SK-N-SH (cell line): ENCODE data around the gene HSPB9. TPM values are rescaled to one million over a fixed set of nuclear protein-coding genes. Genes with fewer than 3 reads are reported as not detected.
A peak's percentile ranks its signal among the peaks of the same experiment; 100 is the strongest.

Experiments used
- CTCF ChIA-PET: fragments of 300-600, 350-600 bp; formaldehyde crosslinking; extraction: SDS; loops from one replicate; lab custom pipeline; 2021; lab: Yijun Ruan, JAX
- POLR2A ChIA-PET: fragments of 350-600 bp; sonication (Branson Sonifier 250); formaldehyde crosslinking; extraction: SDS; loops from one replicate; lab custom pipeline; 2020; ENCODE audit warnings: antibody characterized with exemption, inconsistent platforms; lab: Yijun Ruan, JAX
- DNase-seq: peaks from one replicate; pipeline ENCODE4 v3.0.0; 2012
- H2AFZ ChIP-seq: fragments of 200-600 bp; sonication (generic); 2 replicates; pipeline ENCODE4 v1.8.1; 2016; ENCODE audit warnings: antibody characterized with exemption, mild to moderate bottlenecking, low read depth
- H3F3A ChIP-seq: fragments of 200-600 bp; sonication (generic); replicated peaks from 2 replicates; pipeline ENCODE3; 2016; ENCODE audit warnings: antibody characterized with exemption, mild to moderate bottlenecking; ENCODE audit not compliant: insufficient read depth
- H3K27ac ChIP-seq, 2 experiments: fragments of 200-500 bp in 1 of 2; fragments of 200-600 bp in 1 of 2; sonication (Bioruptor generic) in 1 of 2; sonication (generic), shearing (Covaris generic) in 1 of 2; 2 replicates each; pipeline versions ENCODE4 v1.5.1 to v1.6.1; 2014 to 2016; ENCODE audit warnings: low read depth in 2 of 2, inconsistent platforms in 1 of 2, low read length in 1 of 2, mild to moderate bottlenecking in 1 of 2, mixed read lengths in 1 of 2
- H3K27me3 ChIP-seq: fragments of 200-600 bp; sonication (generic), shearing (Covaris generic); 2 replicates; pipeline ENCODE4 v1.6.1; 2016; ENCODE audit warnings: mixed run types; ENCODE audit not compliant: insufficient read depth
- H3K36me3 ChIP-seq, 2 experiments: fragments of 200-500 bp in 1 of 2; fragments of 200-600 bp in 1 of 2; sonication (Bioruptor generic) in 1 of 2; sonication (generic) in 1 of 2; replicated peaks in 1 of 2; 2 replicates each; pipeline versions ENCODE3 to v1.5.1; 2014 to 2016; ENCODE audit warnings: low read length in 1 of 2, mild to moderate bottlenecking in 1 of 2; ENCODE audit not compliant: insufficient read depth in 2 of 2, control insufficient read depth in 1 of 2
- H3K4me1 ChIP-seq, 2 experiments: fragments of 200-500 bp in 1 of 2; fragments of 200-600 bp in 1 of 2; sonication (Bioruptor generic) in 1 of 2; sonication (generic), shearing (Covaris generic) in 1 of 2; 2 replicates each; pipeline versions ENCODE4 v1.5.1 to v1.6.1; 2014 to 2016; ENCODE audit warnings: low read depth in 1 of 2, low read length in 1 of 2, mixed run types in 1 of 2; ENCODE audit not compliant: insufficient read depth in 2 of 2, control insufficient read depth in 1 of 2
- H3K4me2 ChIP-seq: fragments of 200-600 bp; sonication (generic), shearing (Covaris generic); 2 replicates; pipeline ENCODE4 v1.6.1; 2017; ENCODE audit warnings: mixed run types
- H3K4me3 ChIP-seq, 2 experiments: fragments of 200-500 bp in 1 of 2; fragments of 200-600 bp in 1 of 2; sonication (Bioruptor generic) in 1 of 2; sonication (generic), shearing (Covaris generic) in 1 of 2; 2 replicates each; pipeline versions ENCODE4 v1.5.1 to v1.8.1; 2014 to 2016; ENCODE audit warnings: low read depth in 2 of 2, inconsistent platforms in 1 of 2, low read length in 1 of 2, mild to moderate bottlenecking in 1 of 2, mixed read lengths in 1 of 2, moderate library complexity in 1 of 2
- H3K79me2 ChIP-seq: fragments of 200-600 bp; sonication (generic); 2 replicates; pipeline ENCODE4 v1.8.1; 2017; ENCODE audit warnings: mild to moderate bottlenecking; ENCODE audit not compliant: insufficient read depth
- H3K9ac ChIP-seq: fragments of 200-600 bp; sonication (generic); 2 replicates; pipeline ENCODE4 v1.6.1; 2017; ENCODE audit warnings: mixed run types
- H3K9me2 ChIP-seq: fragments of 200-600 bp; sonication (generic); 2 replicates; pipeline ENCODE4 v1.6.1; 2017; ENCODE audit warnings: mixed run types
- H3K9me3 ChIP-seq: fragments of 200-600 bp; sonication (generic); 2 replicates; pipeline ENCODE4 v1.6.1; 2017; ENCODE audit warnings: mixed run types, mild to moderate bottlenecking, moderate library complexity
- H4K20me1 ChIP-seq: fragments of 200-600 bp; sonication (generic); 2 replicates; pipeline ENCODE4 v1.6.1; 2017; ENCODE audit warnings: mild to moderate bottlenecking, mixed run types; ENCODE audit not compliant: insufficient read depth
- CHD2 ChIP-seq: fragments of 150-350 bp; IDR thresholded peaks from 2 replicates; pipeline ENCODE4 v1.6.1; 2018; ENCODE audit warnings: low read length; ENCODE audit not compliant: partially characterized antibody
- FOXM1 ChIP-seq: IDR thresholded peaks from 2 replicates; pipeline ENCODE4 v1.4.0; 2012; ENCODE audit warnings: low read depth, mild to moderate bottlenecking
- GABPA ChIP-seq: IDR thresholded peaks from 2 replicates; pipeline ENCODE4 v1.4.0; 2012; ENCODE audit warnings: low read depth, mild to moderate bottlenecking
- JUND ChIP-seq: IDR thresholded peaks from 2 replicates; pipeline ENCODE4 v1.4.0; 2012
- NFIC ChIP-seq: IDR thresholded peaks from 2 replicates; pipeline ENCODE4 v1.4.0; 2012; ENCODE audit warnings: borderline replicate concordance
- REST ChIP-seq: IDR thresholded peaks from 2 replicates; pipeline ENCODE4 v1.6.1; 2012; ENCODE audit warnings: mild to moderate bottlenecking, low read depth, low read length, moderate library complexity
- SIN3A ChIP-seq: IDR thresholded peaks from 2 replicates; pipeline ENCODE4 v1.6.1; 2012; ENCODE audit warnings: low read depth, mild to moderate bottlenecking, low read length, moderate library complexity, borderline replicate concordance
- TAF1 ChIP-seq: IDR thresholded peaks from 2 replicates; pipeline ENCODE4 v1.6.1; 2012; ENCODE audit warnings: low read depth, mild to moderate bottlenecking, low read length, moderate library complexity, borderline replicate concordance
- TCF12 ChIP-seq: IDR thresholded peaks from 2 replicates; pipeline ENCODE4 v1.4.0; 2012
- TEAD4 ChIP-seq: IDR thresholded peaks from 2 replicates; pipeline ENCODE4 v1.4.0; 2012; ENCODE audit warnings: mild to moderate bottlenecking, borderline replicate concordance; ENCODE audit not compliant: insufficient read depth
- YY1 ChIP-seq: IDR thresholded peaks from 2 replicates; pipeline ENCODE4 v1.4.0; 2012; ENCODE audit warnings: low read depth, mild to moderate bottlenecking
- ZBTB33 ChIP-seq: IDR thresholded peaks from 2 replicates; pipeline ENCODE4 v1.4.0; 2012; ENCODE audit warnings: low read depth, borderline replicate concordance
- WGBS: methylation state at CpG from one replicate; pipeline ENCODE4 v1.1.6; 2017; ENCODE audit warnings: low lambda C conversion rate; 5-methylcytosine and 5-hydroxymethylcytosine counted together
- polyA plus RNA-seq, 3 experiments: library from polyadenylated mRNA; depleted of rRNA; stranded (reverse); fragments of >200 nt; gene quantifications; 2 replicates each; pipeline ENCODE4 v1.2.3, GENCODE V29; 2012
- TF ChIP-seq, protein P1 (sequence below): fragments of 150-350 bp; IDR thresholded peaks from 2 replicates; pipeline ENCODE4 v1.6.1; 2017; ENCODE audit warnings: antibody characterized with exemption, low read length, low read depth, borderline replicate concordance

Gene HSPB9
- polyA plus RNA-seq, 1 of the 3 experiments (the other 2 are of a cell fraction), result 0.05 TPM

DNA sequence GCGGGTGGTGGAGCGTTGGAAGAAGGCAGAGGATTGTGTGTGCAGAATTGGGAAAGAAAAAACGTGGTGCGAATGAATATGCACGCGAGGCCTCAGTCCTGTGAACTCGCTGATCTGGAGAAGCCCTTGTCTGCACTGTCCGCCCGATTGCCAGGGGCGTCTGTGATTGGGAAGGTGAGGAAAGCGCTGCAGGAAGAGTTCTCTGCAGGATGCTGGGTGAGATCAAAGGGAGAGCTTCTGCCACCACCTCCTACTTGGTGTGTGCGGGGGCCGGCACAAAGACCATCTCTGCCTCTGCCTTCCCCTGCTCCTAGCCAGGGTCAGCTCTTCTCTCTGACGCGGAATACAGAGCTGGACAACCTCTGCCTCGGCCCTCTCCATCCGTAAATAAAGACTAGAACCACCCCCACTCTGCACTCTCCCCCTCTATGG lies 33.0 kb downstream of the HSPB9 start:
- Histone ChIP-seq H3K79me2 (peaks cover 42% of the 10 kb centered on the region), H3K4me1 (peaks cover 11 to 19% of the 10 kb centered on the region in 2 experiments; a peak in 2 of 4 replicates)
- no peak for TF ChIP-seq GABPA
- no peak for TF ChIP-seq REST
- no peak for TF ChIP-seq NFIC
- no peak for TF ChIP-seq FOXM1
- no peak for TF ChIP-seq TEAD4
- TF ChIP-seq YY1, result no peak
- TF ChIP-seq, protein P1, sequence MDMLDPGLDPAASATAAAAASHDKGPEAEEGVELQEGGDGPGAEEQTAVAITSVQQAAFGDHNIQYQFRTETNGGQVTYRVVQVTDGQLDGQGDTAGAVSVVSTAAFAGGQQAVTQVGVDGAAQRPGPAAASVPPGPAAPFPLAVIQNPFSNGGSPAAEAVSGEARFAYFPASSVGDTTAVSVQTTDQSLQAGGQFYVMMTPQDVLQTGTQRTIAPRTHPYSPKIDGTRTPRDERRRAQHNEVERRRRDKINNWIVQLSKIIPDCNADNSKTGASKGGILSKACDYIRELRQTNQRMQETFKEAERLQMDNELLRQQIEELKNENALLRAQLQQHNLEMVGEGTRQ, result no peak
- no peak for TF ChIP-seq SIN3A
- TF ChIP-seq, all 33 proteins: peak for 0
- peak overlapping the region; percentile 68; the same call in 1 of the 2 replicates for H3K9ac ChIP-seq
- H3F3A ChIP-seq, result no peaks in the 10 kb centered on the region
- peaks cover 4 to 6% of the 10 kb centered on the region in 2 experiments for H3K36me3 ChIP-seq
- WGBS, result 60% methylated on average over 15 of the region's 17 CpGs
- H3K4me3 ChIP-seq, result peak overlapping the region; percentile 90 to 99
- ChIA-PET CTCF (interaction anchor here (0.7 to 1.2 kb wide), 3 partner anchors 12 to 45 kb away, joined by 3 to 4 read pairs (median 3); no protein-coding TSS in a partner anchor), POLR2A (interaction anchor here (1.2 kb wide), 1 partner anchor 25 kb away, joined by 3 read pairs; the partner anchor contains the start of gene KCNH4)
- H3K27ac ChIP-seq, result no peak overlapping the region; a peak in 1 of 4 replicates
- DNase-seq, result no peak
- peak overlapping the region; percentile 76 for H3K4me2 ChIP-seq
- H2AFZ ChIP-seq, result peak overlapping the region; percentile 89; the same call in 1 of the 2 replicates
- H3K27me3 ChIP-seq, result no peaks in the 10 kb centered on the region
- H3K9me2 ChIP-seq, result no peaks in the 10 kb centered on the region
- no peaks in the 10 kb centered on the region for H3K9me3 ChIP-seq
- H4K20me1 ChIP-seq, result peaks cover 36% of the 10 kb centered on the region

DNA sequence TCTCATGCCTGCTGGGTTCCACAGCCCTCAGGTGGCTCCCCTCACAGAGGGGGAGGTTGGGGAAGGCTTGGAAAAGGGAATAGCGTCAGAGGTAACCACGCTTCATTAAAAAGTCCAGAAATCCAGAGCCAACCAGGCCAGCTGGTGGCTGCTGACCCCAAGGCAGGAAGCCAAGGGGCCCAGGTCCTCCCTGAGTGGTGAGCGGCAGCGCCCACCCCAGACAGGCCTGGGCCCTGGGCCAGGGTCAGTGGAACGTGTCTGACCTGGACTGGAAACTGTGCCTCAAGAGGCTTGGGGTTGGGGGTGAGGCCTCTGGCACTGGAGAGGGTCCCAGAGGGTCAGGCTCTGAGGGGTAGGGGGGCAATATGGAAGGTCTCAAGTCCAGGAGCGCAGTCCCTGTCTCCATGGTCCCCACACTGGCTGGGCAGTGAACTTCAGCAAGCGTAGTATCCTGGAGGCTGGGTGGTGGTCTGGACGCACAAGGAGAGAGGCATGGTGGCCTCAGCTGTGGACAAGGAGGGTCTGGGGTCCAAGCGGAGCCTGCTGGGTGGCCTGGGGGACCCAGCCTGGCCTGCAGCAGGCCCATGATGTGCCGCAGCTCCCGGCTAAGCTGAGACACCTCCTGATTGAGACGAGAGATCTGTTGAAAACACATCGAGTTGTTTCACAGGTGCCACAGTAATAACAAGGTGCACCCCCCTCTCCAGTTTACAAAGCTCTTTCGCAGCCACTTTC lies 37.4 kb downstream of the HSPB9 start:
- Histone ChIP-seq H3K4me2 (no peak overlapping the region), H3K36me3 (no peaks in the 10 kb centered on the region), H2AFZ (no peak overlapping the region), H3F3A (no peaks in the 10 kb centered on the region), H3K4me3 (no peak overlapping the region), H3K9me3 (no peaks in the 10 kb centered on the region), H4K20me1 (no peaks in the 10 kb centered on the region), H3K4me1 (peaks cover 0 to 15% of the 10 kb centered on the region in 2 experiments; a peak in 1 of 4 replicates), H3K27me3 (no peaks in the 10 kb centered on the region), H3K79me2 (no peaks in the 10 kb centered on the region), H3K27ac (no peak overlapping the region), H3K9me2 (no peaks in the 10 kb centered on the region), H3K9ac (no peak overlapping the region)
- no peak for DNase-seq
- ChIA-PET CTCF (interaction anchor here (0.8 to 1.4 kb wide), 3 partner anchors 20 to 197 kb away, joined by 3 to 4 read pairs (median 3); no protein-coding TSS in a partner anchor), POLR2A (no interaction called here)
- 92% methylated on average over 8 of the region's 14 CpGs for WGBS
- no peak for TF ChIP-seq REST
- no peak for TF ChIP-seq ZBTB33
- TF ChIP-seq, protein P1, result no peak
- TF ChIP-seq TAF1, result no peak
- TF ChIP-seq CHD2, result no peak
- TF ChIP-seq TCF12, result no peak
- TF ChIP-seq FOXM1, result no peak
- no peak for TF ChIP-seq YY1
- TF ChIP-seq JUND, result no peak
